HG03025 (cell line): ENCODE measurements around the gene ADK.
"Not testable (repeated sequence)": the region's sequence is repeated elsewhere in the genome, so short reads cannot be mapped to it uniquely, and the experiment has no call there.

ENCODE experiments used
- ATAC-seq: cut with Tn5 transposase; IDR thresholded peaks from one replicate; pipeline ENCODE4 v1.9.1; 2021; ENCODE audit warnings: mild to moderate bottlenecking, moderate library complexity; ENCODE audit not compliant: unreplicated experiment, low FRiP score

ADK gene

GRCh38 chr10:74292871-74293427 lies 141.9 kb downstream of the ADK start:
- no peak for ATAC-seq

GRCh38 chr10:74293686-74294371 lies 142.8 kb downstream of the ADK start:
- ATAC-seq = no peak

DNA sequence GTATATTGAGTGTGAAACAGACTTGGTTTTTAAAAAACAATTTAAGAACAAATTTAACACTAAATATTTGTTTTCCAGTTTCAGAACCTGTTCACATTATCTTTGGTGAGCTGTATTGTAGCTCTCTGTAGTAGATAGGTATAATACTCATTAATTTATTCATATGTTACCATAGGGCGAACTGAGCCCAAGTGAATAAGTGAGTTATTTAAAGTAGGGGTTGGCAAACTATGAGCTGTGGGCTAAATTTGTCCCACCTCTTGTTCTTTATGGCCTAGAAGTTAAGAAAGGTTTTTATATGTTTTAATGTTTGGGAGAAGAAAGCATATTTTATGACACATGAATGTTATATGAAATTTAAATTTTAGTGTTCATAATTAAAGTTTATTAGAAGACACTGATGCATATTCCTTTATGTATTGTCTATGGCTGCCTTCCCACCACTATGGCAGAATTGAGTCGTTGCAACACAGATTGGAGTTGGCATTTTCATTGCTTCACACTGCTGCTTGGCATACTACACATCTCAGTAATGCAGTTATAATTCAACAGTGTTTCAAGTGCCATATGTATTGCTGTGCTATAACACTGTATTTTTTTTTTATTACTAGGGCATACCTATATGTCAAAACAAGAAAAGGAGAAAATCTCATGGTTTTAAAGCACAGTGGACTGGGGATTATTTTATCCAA lies 146.5 kb downstream of the ADK start:
- no peak for ATAC-seq

- not testable (repeated sequence) for ATAC-seq
Observed at GRCh38 chr10:74300074-74300621, 149.1 kb downstream of the ADK start.

GRCh38 chr10:74300666-74301065 lies 149.6 kb downstream of the ADK start:
- no peak for ATAC-seq

DNA sequence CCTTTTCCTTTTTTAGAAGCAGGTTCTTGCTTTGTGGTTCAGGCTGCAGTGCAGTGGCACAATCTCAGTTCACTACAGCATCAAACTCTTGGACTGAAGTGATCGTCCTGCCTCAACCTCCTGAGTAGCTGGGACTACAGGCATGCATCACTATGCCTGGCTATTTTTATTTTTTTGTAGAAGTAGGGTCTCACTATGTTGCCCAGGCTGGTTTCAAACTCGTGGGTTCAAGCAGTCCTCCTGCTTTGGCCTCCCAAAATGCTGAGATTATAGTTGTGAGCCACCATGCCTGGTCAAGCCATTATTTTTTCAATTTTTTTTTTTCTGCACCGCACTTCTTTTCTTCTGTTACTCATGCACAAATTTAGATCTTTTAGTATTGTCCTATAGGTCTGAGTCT lies 154.7 kb downstream of the ADK start:
- no peak for ATAC-seq

GRCh38 chr10:74306227-74306982 lies 155.4 kb downstream of the ADK start:
- ATAC-seq = no peak

DNA sequence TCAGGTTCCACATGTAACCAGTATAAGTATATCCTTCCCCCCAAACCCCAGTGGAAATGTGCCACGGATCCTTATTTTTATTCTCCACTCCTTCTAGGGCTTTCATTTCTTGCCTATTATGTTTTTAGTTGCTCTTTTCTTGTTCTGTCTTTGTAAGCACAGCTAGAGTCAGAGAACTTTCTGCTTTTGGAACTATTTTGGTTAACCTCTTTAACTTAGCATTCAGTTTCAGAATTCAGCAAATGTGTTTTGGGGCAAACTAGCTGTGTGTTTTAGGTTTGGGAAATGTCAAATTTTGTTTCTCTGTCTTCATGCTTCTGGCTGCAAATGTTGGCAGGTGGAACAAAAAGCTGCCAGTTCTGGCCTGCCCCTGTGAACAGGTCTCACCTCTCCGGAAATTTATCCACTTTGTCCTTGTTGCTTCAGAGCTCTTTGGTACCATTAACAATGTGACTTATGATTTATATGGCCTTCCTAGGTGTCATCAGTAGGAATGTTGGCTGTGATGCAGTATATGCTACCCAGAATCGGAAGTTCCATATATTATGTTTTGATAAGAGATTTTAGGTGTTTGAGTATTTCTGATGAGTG lies 156.1 kb downstream of the ADK start:
- ATAC-seq = no peak

- no peak for ATAC-seq
Observed at GRCh38 chr10:74310652-74311257, 159.7 kb downstream of the ADK start.

- ATAC-seq = no peak
Observed at GRCh38 chr10:74314166-74314565, 163.1 kb downstream of the ADK start.

GRCh38 chr10:74320026-74320425 lies 169.0 kb downstream of the ADK start:
- no peak for ATAC-seq

- ATAC-seq = no peak
Observed at GRCh38 chr10:74320717-74321116, 169.7 kb downstream of the ADK start.

- ATAC-seq = no peak
Observed at GRCh38 chr10:74322141-74322540, 171.1 kb downstream of the ADK start.

DNA sequence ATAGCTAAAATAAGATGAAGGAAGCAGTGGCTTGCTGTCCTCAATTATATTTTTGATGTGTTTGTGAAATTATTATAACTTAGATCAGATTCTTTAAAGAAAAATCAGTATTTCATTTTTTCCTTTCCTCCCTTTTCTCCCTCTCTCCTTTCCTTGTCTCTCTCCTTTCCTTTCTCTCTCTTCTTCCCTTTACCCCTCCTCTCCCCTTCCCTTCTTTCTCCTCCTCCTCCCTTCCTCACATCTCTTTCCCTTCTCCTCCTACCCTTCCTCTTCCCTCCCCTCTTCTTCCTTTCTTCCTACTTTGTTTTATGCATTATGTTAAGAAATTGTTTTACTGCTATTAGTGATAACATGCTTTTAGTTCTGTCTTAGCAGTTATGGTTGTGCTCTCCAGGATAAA lies 171.5 kb downstream of the ADK start:
- no peak for ATAC-seq

GRCh38 chr10:74328388-74328787 lies 177.4 kb downstream of the ADK start:
- no peak for ATAC-seq

GRCh38 chr10:74329873-74330272 lies 178.9 kb downstream of the ADK start:
- no peak for ATAC-seq

GRCh38 chr10:74330646-74331045 lies 179.6 kb downstream of the ADK start:
- ATAC-seq = no peak

DNA sequence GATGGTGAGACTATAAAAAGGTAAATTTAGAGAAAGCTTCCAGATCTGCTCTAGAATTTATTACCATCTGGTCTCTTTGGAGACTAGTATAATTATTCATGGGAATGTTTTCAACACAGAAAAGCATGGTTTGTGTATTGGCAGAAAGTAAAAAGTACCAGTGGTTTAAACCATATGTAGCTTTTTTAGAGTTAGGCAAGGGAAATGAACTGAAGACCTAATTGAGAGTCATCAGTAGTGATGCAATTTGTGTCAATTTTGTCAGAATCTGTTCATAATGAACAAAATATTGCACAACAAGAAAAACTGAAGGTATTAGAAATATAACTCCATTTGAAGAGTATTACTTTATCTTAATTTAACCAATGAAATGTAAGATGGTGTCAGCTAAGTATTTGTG lies 181.4 kb downstream of the ADK start:
- ATAC-seq = no peak

GRCh38 chr10:74333174-74333573 lies 182.2 kb downstream of the ADK start:
- ATAC-seq = no peak

DNA sequence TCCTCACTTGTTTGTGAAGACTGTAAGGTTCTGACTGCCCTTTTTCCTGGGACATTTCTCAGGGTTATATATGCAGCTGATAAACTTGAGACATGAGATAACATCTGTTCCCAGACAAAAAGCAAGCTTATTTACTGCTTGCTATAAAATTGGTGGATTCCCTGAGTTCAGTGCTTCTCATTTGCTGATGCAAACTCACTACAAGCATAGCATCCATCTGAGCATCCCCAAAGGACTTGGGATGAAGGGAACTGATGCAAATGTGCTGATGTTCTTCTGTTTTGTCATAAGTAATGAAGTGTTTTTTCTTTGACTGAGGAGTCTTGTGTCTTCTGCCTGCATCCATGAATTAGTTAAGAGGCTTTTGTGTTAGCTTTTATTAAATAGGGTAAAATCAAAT lies 183.2 kb downstream of the ADK start:
- no peak for ATAC-seq
